LNCaP clone FGC (cell line): ENCODE data around the gene ADGRL3.

ENCODE experiments used
- DNase-seq: peaks from one replicate; pipeline ENCODE4 v3.0.0-alpha.2; 2011; ENCODE audit warnings: low read depth
- H3K4me3 ChIP-seq: 2 replicates; pipeline ENCODE4 v1.5.1; 2011; ENCODE audit warnings: mild to moderate bottlenecking, low read depth, low read length, control low read depth
- CTCF ChIP-seq: IDR thresholded peaks from 2 replicates; pipeline ENCODE4 v1.5.1; 2012; ENCODE audit warnings: mild to moderate bottlenecking; ENCODE audit not compliant: control insufficient read depth, insufficient read depth; ENCODE audit errors: extremely low read depth

The ADGRL3 gene

GRCh38 chr4:62015043-62015739 is 815.1 kb downstream of the ADGRL3 start:
- no peak for DNase-seq
- no peak for TF ChIP-seq CTCF

GRCh38 chr4:62018537-62018936 is 818.4 kb downstream of the ADGRL3 start:
- TF ChIP-seq CTCF: no peak
- no peak overlapping the region for H3K4me3 ChIP-seq
- no peak for DNase-seq

More at GRCh38 chr4:62015043-62015739, 815.1 kb downstream of the ADGRL3 start:
- H3K4me3 ChIP-seq: no peak overlapping the region

GRCh38 chr4:62023633-62024032 is 823.5 kb downstream of the ADGRL3 start:
- no peak overlapping the region for H3K4me3 ChIP-seq
- TF ChIP-seq CTCF: no peak
- DNase-seq: no peak

GRCh38 chr4:62028745-62029144 is 828.6 kb downstream of the ADGRL3 start:
- TF ChIP-seq CTCF: no peak
- no peak for DNase-seq
- H3K4me3 ChIP-seq: no peak overlapping the region

GRCh38 chr4:62030958-62031357 is 830.8 kb downstream of the ADGRL3 start:
- H3K4me3 ChIP-seq: no peak overlapping the region
- no peak for TF ChIP-seq CTCF

GRCh38 chr4:62037571-62037970 is 837.4 kb downstream of the ADGRL3 start:
- DNase-seq: no peak
- no peak overlapping the region for H3K4me3 ChIP-seq
- TF ChIP-seq CTCF: no peak

More at GRCh38 chr4:62030958-62031357, 830.8 kb downstream of the ADGRL3 start:
- no peak for DNase-seq

GRCh38 chr4:62051332-62051731 is 851.2 kb downstream of the ADGRL3 start:
- no peak for TF ChIP-seq CTCF
- no peak overlapping the region for H3K4me3 ChIP-seq
- no peak for DNase-seq
